Neural cell (in vitro differentiated cells): ENCODE results near the gene ADORA1. TPM values are rescaled to one million over a fixed set of nuclear protein-coding genes. Genes with fewer than 3 reads are reported as not detected.

ENCODE experiments used
- H2AFZ ChIP-seq: fragments of 200-600, 300-800 bp; sonication (generic), shearing (Covaris generic); 2 replicates; pipeline ENCODE4 v1.6.0; 2014; ENCODE audit warnings: low read depth, mild to moderate bottlenecking, antibody characterized with exemption, low read length, moderate library complexity
- H3F3A ChIP-seq: fragments of 200-600 bp; shearing (Covaris generic); 2 replicates; pipeline ENCODE4 v1.6.1; 2016; ENCODE audit warnings: mild to moderate bottlenecking, moderate library complexity, mixed read lengths, antibody characterized with exemption, low read length; ENCODE audit not compliant: insufficient read depth, poor library complexity, severe bottlenecking
- H3K27ac ChIP-seq: fragments of 200-600, 300-800 bp; sonication (generic), shearing (Covaris generic); 2 replicates; pipeline ENCODE4 v1.5.1; 2014; ENCODE audit warnings: mild to moderate bottlenecking, low read length, moderate library complexity
- H3K27me3 ChIP-seq: fragments of 300-800, 200-600 bp; sonication (generic), shearing (Covaris generic); 2 replicates; pipeline ENCODE4 v1.6.0; 2014; ENCODE audit warnings: mild to moderate bottlenecking, low read depth, low read length, moderate library complexity; ENCODE audit not compliant: insufficient read depth
- H3K36me3 ChIP-seq: fragments of 300-800, 200-600 bp; sonication (generic), shearing (Covaris generic); 2 replicates; pipeline ENCODE4 v1.5.1; 2014; ENCODE audit warnings: mild to moderate bottlenecking, antibody characterized with exemption, low read length, moderate library complexity; ENCODE audit not compliant: insufficient read depth
- H3K4me2 ChIP-seq: fragments of 300-800, 200-600 bp; sonication (generic), shearing (Covaris generic); 2 replicates; pipeline ENCODE4 v1.6.0; 2014; ENCODE audit warnings: mild to moderate bottlenecking, low read length
- H3K4me3 ChIP-seq: fragments of 300-800, 200-600 bp; sonication (generic), shearing (Covaris generic); 2 replicates; pipeline ENCODE4 v1.5.1; 2014; ENCODE audit warnings: mild to moderate bottlenecking, low read length, moderate library complexity
- H3K79me2 ChIP-seq: fragments of 200-600 bp; shearing (Covaris generic); replicated peaks from 2 replicates; pipeline ENCODE4 v1.6.0; 2014; ENCODE audit warnings: mild to moderate bottlenecking, low read length, moderate library complexity; ENCODE audit not compliant: insufficient read depth
- H3K9ac ChIP-seq: fragments of 300-800, 200-600 bp; sonication (generic), shearing (Covaris generic); 2 replicates; pipeline ENCODE4 v1.6.1; 2016; ENCODE audit warnings: mild to moderate bottlenecking, low read length, mixed read lengths
- H3K9me2 ChIP-seq: fragments of 200-600 bp; shearing (Covaris generic); 2 replicates; pipeline ENCODE4 v1.6.1; 2016; ENCODE audit warnings: mild to moderate bottlenecking, low read length, mixed read lengths; ENCODE audit not compliant: insufficient read depth
- H3K9me3 ChIP-seq: fragments of 200-600, 300-800 bp; sonication (generic), shearing (Covaris generic); 2 replicates; pipeline ENCODE4 v1.6.1; 2016; ENCODE audit warnings: mild to moderate bottlenecking, mixed run types, low read length, moderate library complexity, mixed read lengths
- H4K20me1 ChIP-seq: fragments of 200-600 bp; shearing (Covaris generic); 2 replicates; pipeline ENCODE4 v1.6.1; 2016; ENCODE audit warnings: mild to moderate bottlenecking, mixed run types; ENCODE audit not compliant: insufficient read depth
- EP300 ChIP-seq: fragments of 450-650 bp; conservative IDR thresholded peaks from 2 replicates; pipeline ENCODE4 v1.6.1; 2014; ENCODE audit warnings: antibody characterized with exemption, mild to moderate bottlenecking, moderate library complexity; ENCODE audit not compliant: poor library complexity, severe bottlenecking
- EZH2 ChIP-seq: fragments of 200-600, 300-800 bp; shearing (Covaris generic), sonication (generic); IDR thresholded peaks from 2 replicates; pipeline ENCODE4 v1.6.1; 2014; ENCODE audit warnings: antibody characterized with exemption, low read length, borderline replicate concordance, mild to moderate bottlenecking; ENCODE audit not compliant: insufficient read depth, poor library complexity, severe bottlenecking
- MXI1 ChIP-seq: fragments of 450-650 bp; conservative IDR thresholded peaks from 2 replicates; pipeline ENCODE4 v1.6.1; 2014; ENCODE audit warnings: antibody characterized with exemption, mild to moderate bottlenecking; ENCODE audit not compliant: poor library complexity, severe bottlenecking
- POLR2AphosphoS5 ChIP-seq: IDR thresholded peaks from 2 replicates; pipeline ENCODE4 v1.6.1; 2012
- RAD21 ChIP-seq: fragments of 450-650 bp; conservative IDR thresholded peaks from 2 replicates; pipeline ENCODE4 v1.6.1; 2014; ENCODE audit warnings: antibody characterized with exemption, mild to moderate bottlenecking, moderate library complexity
- REST ChIP-seq: IDR thresholded peaks from 2 replicates; pipeline ENCODE4 v1.6.1; 2012; ENCODE audit warnings: borderline replicate concordance
- SMC3 ChIP-seq: fragments of 450-650 bp; conservative IDR thresholded peaks from 2 replicates; pipeline ENCODE4 v1.6.1; 2014; ENCODE audit warnings: antibody characterized with exemption, mild to moderate bottlenecking, moderate library complexity; ENCODE audit not compliant: poor library complexity
- TAF1 ChIP-seq: IDR thresholded peaks from 2 replicates; pipeline ENCODE4 v1.6.1; 2012; ENCODE audit warnings: low read depth
- polyA plus RNA-seq: library from polyadenylated mRNA; depleted of rRNA; stranded (reverse); fragments of >200 nt; gene quantifications from 2 replicates; pipeline ENCODE4 v1.2.3, GENCODE V29; 2014
- TF ChIP-seq, protein P1 (sequence below): fragments of 450-650 bp; IDR thresholded peaks from 2 replicates; pipeline ENCODE4 v1.5.1; 2014; ENCODE audit warnings: antibody characterized with exemption, mild to moderate bottlenecking, moderate library complexity; ENCODE audit not compliant: poor library complexity, severe bottlenecking

The ADORA1 gene
- polyA plus RNA-seq, 1 donor from 2014 or later = 7.2 TPM

DNA sequence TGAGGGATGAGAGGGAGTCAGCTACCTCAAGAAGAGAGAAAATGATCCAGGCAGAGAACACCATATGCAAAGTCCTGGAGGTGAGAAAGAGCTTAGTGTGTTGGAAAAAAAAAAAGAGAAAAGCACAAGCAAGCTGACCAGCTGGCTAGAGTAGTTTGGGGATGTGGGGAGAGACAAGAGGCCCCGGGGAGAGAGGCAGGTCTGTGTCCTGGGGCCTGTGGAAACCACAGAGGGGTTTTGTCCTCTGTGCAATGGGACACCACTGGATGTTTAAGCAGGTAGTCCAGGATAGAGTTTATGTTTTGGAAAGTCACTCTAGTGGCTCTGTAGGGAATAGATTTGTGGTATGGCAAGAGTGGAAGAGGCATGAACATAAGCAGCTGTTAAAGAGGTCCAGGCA, 73.4 kb downstream of the ADORA1 start:
- H3K9me2 ChIP-seq = no peaks in the 10 kb centered on the region
- H3K27me3 ChIP-seq = no peaks in the 10 kb centered on the region
- no peaks in the 10 kb centered on the region for H3K9me3 ChIP-seq
- no peaks in the 10 kb centered on the region for H4K20me1 ChIP-seq
- no peaks in the 10 kb centered on the region for H3K79me2 ChIP-seq
- no peaks in the 10 kb centered on the region for H3K36me3 ChIP-seq
- H3K27ac ChIP-seq = no peak overlapping the region
- no peak overlapping the region for H3K4me2 ChIP-seq
- no peak overlapping the region for H3K4me3 ChIP-seq
- H3K9ac ChIP-seq = no peak overlapping the region
- H3F3A ChIP-seq = no peaks in the 10 kb centered on the region
- H2AFZ ChIP-seq = no peak overlapping the region
- TF ChIP-seq POLR2AphosphoS5 (no peak), TAF1 (no peak), MXI1 (no peak), EP300 (no peak), EZH2 (no peak), RAD21 (no peak), REST (no peak), SMC3 (no peak)
- TF ChIP-seq, protein P1, sequence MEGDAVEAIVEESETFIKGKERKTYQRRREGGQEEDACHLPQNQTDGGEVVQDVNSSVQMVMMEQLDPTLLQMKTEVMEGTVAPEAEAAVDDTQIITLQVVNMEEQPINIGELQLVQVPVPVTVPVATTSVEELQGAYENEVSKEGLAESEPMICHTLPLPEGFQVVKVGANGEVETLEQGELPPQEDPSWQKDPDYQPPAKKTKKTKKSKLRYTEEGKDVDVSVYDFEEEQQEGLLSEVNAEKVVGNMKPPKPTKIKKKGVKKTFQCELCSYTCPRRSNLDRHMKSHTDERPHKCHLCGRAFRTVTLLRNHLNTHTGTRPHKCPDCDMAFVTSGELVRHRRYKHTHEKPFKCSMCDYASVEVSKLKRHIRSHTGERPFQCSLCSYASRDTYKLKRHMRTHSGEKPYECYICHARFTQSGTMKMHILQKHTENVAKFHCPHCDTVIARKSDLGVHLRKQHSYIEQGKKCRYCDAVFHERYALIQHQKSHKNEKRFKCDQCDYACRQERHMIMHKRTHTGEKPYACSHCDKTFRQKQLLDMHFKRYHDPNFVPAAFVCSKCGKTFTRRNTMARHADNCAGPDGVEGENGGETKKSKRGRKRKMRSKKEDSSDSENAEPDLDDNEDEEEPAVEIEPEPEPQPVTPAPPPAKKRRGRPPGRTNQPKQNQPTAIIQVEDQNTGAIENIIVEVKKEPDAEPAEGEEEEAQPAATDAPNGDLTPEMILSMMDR = no peak

- Histone ChIP-seq H3K4me2 (no peak overlapping the region), H2AFZ (no peak overlapping the region), H3K9me3 (no peaks in the 10 kb centered on the region), H3K27ac (no peak overlapping the region), H3K4me3 (no peak overlapping the region), H3K79me2 (no peaks in the 10 kb centered on the region), H3K27me3 (no peaks in the 10 kb centered on the region), H3K9me2 (no peaks in the 10 kb centered on the region), H4K20me1 (no peaks in the 10 kb centered on the region), H3F3A (no peaks in the 10 kb centered on the region), H3K36me3 (no peaks in the 10 kb centered on the region), H3K9ac (no peak overlapping the region)
- no peak for TF ChIP-seq SMC3
- no peak for TF ChIP-seq EZH2
- TF ChIP-seq TAF1 = no peak
- no peak for TF ChIP-seq POLR2AphosphoS5
- TF ChIP-seq REST = no peak
- no peak for TF ChIP-seq EP300
- TF ChIP-seq, protein P1 = no peak
- TF ChIP-seq RAD21 = no peak
- TF ChIP-seq MXI1 = no peak
Observed at GRCh38 chr1:203201516-203202205, 74.1 kb downstream of the ADORA1 start.
